Esophagus squamous epithelium (tissue), 5 donors: ENCODE measurements around the gene SS18. TPM values are rescaled to one million over a fixed set of nuclear protein-coding genes. Genes with fewer than 3 reads are reported as not detected.

Experiments used
- DNase-seq: peaks from one replicate; lab custom pipeline; 2025; lab: John Stamatoyannopoulos, UW
- H3K27ac ChIP-seq, 4 donors: fragments of 200-600 bp; sonication (generic); one replicate each; pipeline ENCODE4 v1.5.1; 2016 to 2019; ENCODE audit warnings: mild to moderate bottlenecking in 1 of 4
- H3K27me3 ChIP-seq, 4 donors: fragments of 200-600 bp; sonication (generic); 1 replicate in 3 of 4; 2 replicates in 1 of 4; pipeline versions ENCODE4 v1.5.1 to v1.6.0; 2017 to 2021; ENCODE audit warnings: antibody characterized with exemption in 1 of 4
- H3K36me3 ChIP-seq, 3 donors: fragments of 200-600 bp; sonication (generic); one replicate each; pipeline ENCODE4 v1.5.1; 2016 to 2019
- H3K4me1 ChIP-seq, 3 donors: fragments of 200-600 bp; sonication (generic); one replicate each; pipeline ENCODE4 v1.5.1; 2017 to 2019
- H3K4me3 ChIP-seq, 4 donors: fragments of 200-600 bp; sonication (generic); 1 replicate in 3 of 4; 2 replicates in 1 of 4; pipeline ENCODE4 v1.5.1; 2016 to 2019; ENCODE audit warnings: mild to moderate bottlenecking in 2 of 4, moderate library complexity in 1 of 4
- H3K9me3 ChIP-seq, 3 donors: fragments of 200-600 bp; sonication (generic); one replicate each; pipeline ENCODE4 v1.5.1; 2016 to 2019
- CTCF ChIP-seq, 6 experiments: fragments of 450-650 bp in 4 of 6; fragments of 200-600 bp in 2 of 6; sonication (generic) in 2 of 6; IDR thresholded peaks; one replicate each; pipeline ENCODE4 v1.5.1; 2016 to 2019; ENCODE audit warnings: antibody characterized with exemption in 6 of 6, mild to moderate bottlenecking in 4 of 6, moderate library complexity in 4 of 6
- POLR2A ChIP-seq, 4 donors: fragments of 450-650 bp; IDR thresholded peaks; one replicate each; pipeline ENCODE4 v1.6.1; 2017; ENCODE audit warnings: antibody characterized with exemption in 4 of 4, mild to moderate bottlenecking in 4 of 4, moderate library complexity in 3 of 4
- WGBS, 2 donors: methylation state at CpG; one replicate each; pipeline ENCODE4 v1.1.5; 2018; 5-methylcytosine and 5-hydroxymethylcytosine counted together
- intact Hi-C: fragments of 100-400 bp; cut with DNase I; formaldehyde crosslinking; loops from one replicate; pipeline ENCODE4 v1.15.0; 2022
- total RNA-seq, 4 donors: library from RNA; depleted of rRNA; stranded (reverse); fragments of >200 nt; gene quantifications; one replicate each; pipeline ENCODE4 v1.1.0, GENCODE V29; 2016
- donor health status: DM: yes; HTN: yes; CAD: no.

SS18 gene
- total RNA-seq, 4 donors from 2014 or later: 72.7 to 107 (median 82.4) TPM

GRCh38 chr18:26096852-26097251, 6.4 kb upstream of the SS18 start:
- TF ChIP-seq CTCF (IDR thresholded peaks at IDR 0.05) (no peak), POLR2A (IDR thresholded peaks at IDR 0.05) (no peak)
- Histone ChIP-seq H3K4me3 (no peak overlapping the region), H3K9me3 (peaks cover 0 to 8% (median 0%) of the 10 kb centered on the region in 3 donors), H3K36me3 (no peaks in the 10 kb centered on the region), H3K4me1 (peaks cover 0 to 12% (median 0%) of the 10 kb centered on the region in 3 donors), H3K27ac (peak overlapping the region in 3 of 4 donors; percentile 0 to 53 (median 46)), H3K27me3 (no peaks in the 10 kb centered on the region)
- 100% methylated on average over 1 of the region's 1 CpG; no CpG with 5 or more reads in 1 of the 2 donors for WGBS, 2 donors
- no peak for DNase-seq
- intact Hi-C loops: no loop called here

DNA sequence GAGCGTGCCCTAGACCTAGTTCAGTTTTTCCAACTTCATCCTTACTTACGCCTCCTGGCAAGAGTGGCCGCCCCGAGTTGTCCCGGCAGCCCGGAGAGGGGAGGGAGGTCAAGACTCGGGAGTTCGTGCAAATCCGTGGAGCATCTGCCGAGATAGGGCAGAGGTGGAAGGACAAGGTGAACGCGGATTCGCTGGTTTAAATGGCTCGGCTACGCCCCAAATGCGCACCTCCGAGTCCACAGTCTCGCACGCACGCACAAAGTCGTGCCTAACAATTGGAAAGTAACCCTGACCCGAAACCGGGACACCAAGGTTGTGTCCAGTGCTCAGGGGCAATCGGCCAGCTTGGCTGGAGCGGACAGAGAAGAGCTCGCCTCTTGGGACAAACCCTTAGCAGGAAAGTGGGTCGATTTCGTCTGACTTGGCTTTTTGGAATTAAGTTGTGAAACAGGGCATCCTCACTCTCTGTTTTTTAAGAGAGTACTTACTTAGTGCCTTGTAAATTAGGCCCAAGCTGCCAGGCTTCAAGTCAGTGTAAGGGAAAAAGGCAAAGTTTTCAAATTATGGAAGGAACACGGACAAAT, 726 bp upstream of the SS18 start:
- no peaks in the 10 kb centered on the region for H3K9me3 ChIP-seq
- WGBS, 2 donors: 3 to 8% methylated on average over 10 to 27 of the region's 29 CpGs
- TF ChIP-seq POLR2A (IDR thresholded peaks at IDR 0.05) (no peak), CTCF (IDR thresholded peaks at IDR 0.05) (no peak)
- peaks cover 0 to 10% (median 0%) of the 10 kb centered on the region in 3 donors for H3K36me3 ChIP-seq
- no peaks in the 10 kb centered on the region for H3K27me3 ChIP-seq
- peak overlapping the region; percentile 56 to 93 (median 85) for H3K4me3 ChIP-seq
- peak overlapping the region; percentile 90 to 99 (median 98) for H3K27ac ChIP-seq
- peaks cover 4 to 43% (median 12%) of the 10 kb centered on the region in 3 donors for H3K4me1 ChIP-seq
- no peak for DNase-seq
- intact Hi-C loops: no loop called here

DNA sequence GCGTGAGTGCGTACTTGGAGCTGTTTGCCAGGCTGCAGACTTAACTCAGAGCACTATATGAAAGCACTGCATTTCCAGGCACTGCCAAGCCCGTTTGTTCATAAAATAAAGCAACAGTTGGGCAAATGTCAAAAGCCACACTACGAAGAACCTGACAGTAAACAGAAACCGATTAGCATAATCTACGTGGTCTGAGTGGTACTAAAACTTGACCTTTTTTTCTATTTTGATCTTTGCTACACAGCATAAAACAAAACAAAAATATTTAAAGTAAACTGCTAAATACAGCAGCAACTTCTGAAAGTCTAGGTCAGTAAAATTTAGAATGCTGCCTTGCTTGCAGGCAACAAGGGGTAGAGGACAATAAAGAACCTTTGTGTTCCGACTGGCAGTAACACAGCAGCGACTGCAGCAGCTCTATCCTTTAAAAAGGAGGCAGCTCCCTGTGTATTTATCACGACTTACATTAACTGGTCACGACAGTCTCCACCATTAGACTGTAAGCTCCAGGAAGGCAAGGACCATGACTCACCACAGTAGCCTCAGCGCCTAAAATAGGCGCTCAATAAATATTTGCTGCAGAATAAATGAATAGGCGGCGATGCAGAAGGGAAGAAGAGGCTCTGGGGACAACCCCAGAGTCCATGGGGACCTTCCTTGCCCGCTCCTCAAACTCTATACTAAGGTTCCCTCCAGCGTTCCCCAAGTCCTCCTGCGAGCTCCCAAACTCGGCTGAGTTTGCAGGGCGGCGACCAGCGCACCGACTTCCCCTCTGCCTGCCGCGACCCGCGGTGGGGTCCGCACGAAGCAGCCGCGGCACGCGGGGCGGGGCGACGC, 902 bp downstream of the SS18 start:
- no peak for DNase-seq
- H3K9me3 ChIP-seq: no peaks in the 10 kb centered on the region
- peaks cover 4 to 43% (median 12%) of the 10 kb centered on the region in 3 donors for H3K4me1 ChIP-seq
- WGBS, 2 donors: 0 to 1% methylated on average over 17 to 21 of the region's 35 CpGs
- H3K36me3 ChIP-seq: peaks cover 0 to 27% (median 0%) of the 10 kb centered on the region in 3 donors
- intact Hi-C loops: no loop called here
- H3K27ac ChIP-seq: peak overlapping the region; percentile 90 to 99 (median 98)
- TF ChIP-seq POLR2A (IDR thresholded peaks at IDR 0.05): no peak
- TF ChIP-seq CTCF (IDR thresholded peaks at IDR 0.05): no peak
- no peaks in the 10 kb centered on the region for H3K27me3 ChIP-seq
- peak overlapping the region; percentile 56 to 93 (median 85) for H3K4me3 ChIP-seq

- peak overlapping the region; percentile 56 to 93 (median 85) for H3K4me3 ChIP-seq
- DNase-seq: no peak
- peaks cover 4 to 43% (median 12%) of the 10 kb centered on the region in 3 donors for H3K4me1 ChIP-seq
- peaks cover 0 to 37% (median 0%) of the 10 kb centered on the region in 3 donors for H3K36me3 ChIP-seq
- no peaks in the 10 kb centered on the region for H3K27me3 ChIP-seq
- H3K27ac ChIP-seq: peak overlapping the region in 2 of 4 donors; percentile 97 to 99
- intact Hi-C loops: no loop called here
- no peak for TF ChIP-seq CTCF (IDR thresholded peaks at IDR 0.05)
- H3K9me3 ChIP-seq: no peaks in the 10 kb centered on the region
- WGBS, 2 donors: 23 to 26% methylated on average over 3 of the region's 3 CpGs
These were observed 1.9 kb downstream of the SS18 start for GRCh38 chr18:26088487-26088886.

DNA sequence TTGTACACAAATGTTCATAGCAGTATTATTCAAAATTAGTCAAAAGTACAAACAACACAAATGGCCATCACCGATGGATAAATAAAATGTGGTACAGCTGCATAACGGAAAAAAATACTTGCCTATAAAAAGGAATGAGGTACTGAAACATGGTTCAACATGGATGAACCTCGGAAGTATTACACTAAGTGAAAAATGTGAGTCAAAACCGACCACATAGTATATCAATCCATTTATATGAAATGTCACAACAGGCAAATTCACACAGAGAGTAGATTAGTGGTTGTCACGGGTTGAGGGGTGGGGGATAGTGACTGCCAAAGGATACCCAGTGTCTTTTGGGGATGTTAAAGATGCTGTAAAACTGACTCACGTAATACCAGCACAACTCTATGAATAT, 3.5 kb downstream of the SS18 start:
- intact Hi-C loops: no loop called here
- no peak overlapping the region for H3K27ac ChIP-seq
- H3K4me1 ChIP-seq: peaks cover 4 to 38% (median 12%) of the 10 kb centered on the region in 3 donors
- no peak overlapping the region for H3K4me3 ChIP-seq
- no peak for DNase-seq
- TF ChIP-seq CTCF (IDR thresholded peaks at IDR 0.05): no peak
- no peak for TF ChIP-seq POLR2A (IDR thresholded peaks at IDR 0.05)
- no peaks in the 10 kb centered on the region for H3K27me3 ChIP-seq
- 86 to 95% methylated on average over 6 of the region's 6 CpGs for WGBS, 2 donors
- peaks cover 0 to 50% (median 0%) of the 10 kb centered on the region in 3 donors for H3K36me3 ChIP-seq
- H3K9me3 ChIP-seq: no peaks in the 10 kb centered on the region
